BE2C (cell line): ENCODE measurements around the gene ACVR1B.

Experiments
- DNase-seq: peaks from one replicate; pipeline ENCODE4 v3.0.0-alpha.2; 2020
- H3K27me3 ChIP-seq: fragments of 250-450 bp; sonication (Bioruptor Pico); 2 replicates; pipeline ENCODE4 v1.5.1; 2020; ENCODE audit warnings: mild to moderate bottlenecking
- H3K36me3 ChIP-seq: fragments of 250-450 bp; sonication (Bioruptor Pico); 2 replicates; pipeline ENCODE4 v1.5.1; 2020; ENCODE audit warnings: mild to moderate bottlenecking
- H3K4me1 ChIP-seq: fragments of 250-450 bp; sonication (Bioruptor Pico); 2 replicates; pipeline ENCODE4 v1.5.1; 2020
- H3K4me3 ChIP-seq: 2 replicates; pipeline ENCODE4 v1.5.1; 2011; ENCODE audit warnings: low read depth, low read length
- H3K9me3 ChIP-seq: fragments of 250-450 bp; sonication (Bioruptor Pico); 2 replicates; pipeline ENCODE4 v1.5.1; 2020
- TF ChIP-seq, protein P1 (sequence below): IDR thresholded peaks from 2 replicates; pipeline ENCODE4 v1.5.1; 2012; ENCODE audit warnings: mild to moderate bottlenecking, low read depth, low read length

The ACVR1B gene

DNA sequence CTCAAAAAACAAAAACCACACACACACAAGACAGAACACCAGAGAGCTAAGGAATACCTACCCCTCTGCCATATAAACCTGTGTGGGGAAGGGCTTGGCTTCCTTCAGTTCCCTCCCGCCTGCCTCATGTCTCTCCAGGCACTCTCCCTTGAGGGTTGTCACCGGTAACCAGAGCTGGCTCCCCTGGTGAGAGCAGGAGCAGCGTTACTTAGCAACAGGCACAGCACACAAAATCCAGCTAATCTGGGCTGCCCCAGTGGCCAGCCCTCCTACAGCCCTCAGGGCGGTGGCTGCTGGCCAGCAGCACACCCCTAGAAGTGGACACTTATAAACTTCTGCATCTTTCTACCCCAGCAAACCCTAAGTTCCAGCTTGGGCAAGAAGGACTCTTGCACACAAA lies 78.2 kb downstream of the ACVR1B start:
- Histone ChIP-seq H3K9me3 (no peaks in the 10 kb centered on the region), H3K4me3 (no peak overlapping the region; the same call in 1 of the 2 replicates), H3K4me1 (peaks cover 19% of the 10 kb centered on the region), H3K36me3 (no peaks in the 10 kb centered on the region), H3K27me3 (no peaks in the 10 kb centered on the region)
- peak; percentile 88 for DNase-seq
- TF ChIP-seq, protein P1, sequence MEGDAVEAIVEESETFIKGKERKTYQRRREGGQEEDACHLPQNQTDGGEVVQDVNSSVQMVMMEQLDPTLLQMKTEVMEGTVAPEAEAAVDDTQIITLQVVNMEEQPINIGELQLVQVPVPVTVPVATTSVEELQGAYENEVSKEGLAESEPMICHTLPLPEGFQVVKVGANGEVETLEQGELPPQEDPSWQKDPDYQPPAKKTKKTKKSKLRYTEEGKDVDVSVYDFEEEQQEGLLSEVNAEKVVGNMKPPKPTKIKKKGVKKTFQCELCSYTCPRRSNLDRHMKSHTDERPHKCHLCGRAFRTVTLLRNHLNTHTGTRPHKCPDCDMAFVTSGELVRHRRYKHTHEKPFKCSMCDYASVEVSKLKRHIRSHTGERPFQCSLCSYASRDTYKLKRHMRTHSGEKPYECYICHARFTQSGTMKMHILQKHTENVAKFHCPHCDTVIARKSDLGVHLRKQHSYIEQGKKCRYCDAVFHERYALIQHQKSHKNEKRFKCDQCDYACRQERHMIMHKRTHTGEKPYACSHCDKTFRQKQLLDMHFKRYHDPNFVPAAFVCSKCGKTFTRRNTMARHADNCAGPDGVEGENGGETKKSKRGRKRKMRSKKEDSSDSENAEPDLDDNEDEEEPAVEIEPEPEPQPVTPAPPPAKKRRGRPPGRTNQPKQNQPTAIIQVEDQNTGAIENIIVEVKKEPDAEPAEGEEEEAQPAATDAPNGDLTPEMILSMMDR, result no peak

DNA sequence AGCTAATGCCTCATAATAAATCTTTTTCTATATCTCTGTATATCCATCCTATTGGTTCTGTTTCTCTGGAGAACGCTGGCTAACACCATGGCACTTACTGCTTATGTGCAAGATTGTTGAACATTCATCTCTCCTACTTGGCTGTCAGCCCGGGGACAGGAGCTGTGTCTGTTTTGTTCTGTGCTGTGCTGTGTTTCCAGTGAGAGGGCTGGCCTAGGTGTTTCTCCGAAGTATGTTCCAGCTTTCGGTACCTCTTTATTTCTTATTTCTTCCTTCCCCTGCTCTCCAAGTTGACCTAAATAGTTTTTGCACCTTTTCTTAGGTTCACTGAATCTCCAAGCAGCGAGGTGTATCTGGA lies 80.9 kb downstream of the ACVR1B start:
- H3K27me3 ChIP-seq, result no peaks in the 10 kb centered on the region
- TF ChIP-seq, protein P1, result no peak
- peak; percentile 75 for DNase-seq
- no peaks in the 10 kb centered on the region for H3K9me3 ChIP-seq
- no peaks in the 10 kb centered on the region for H3K36me3 ChIP-seq
- H3K4me3 ChIP-seq, result peak overlapping the region; percentile 63
- H3K4me1 ChIP-seq, result peaks cover 18% of the 10 kb centered on the region

- peak; percentile 99 for DNase-seq
- Histone ChIP-seq H3K4me3 (peak overlapping the region; percentile 63), H3K9me3 (no peaks in the 10 kb centered on the region), H3K4me1 (peaks cover 18% of the 10 kb centered on the region), H3K27me3 (no peaks in the 10 kb centered on the region), H3K36me3 (no peaks in the 10 kb centered on the region)
- TF ChIP-seq, protein P1, result no peak
Measured at GRCh38 chr12:52032804-52033445, 81.4 kb downstream of the ACVR1B start.

- TF ChIP-seq, protein P1, result no peak
- Histone ChIP-seq H3K36me3 (no peaks in the 10 kb centered on the region), H3K4me1 (peaks cover 18% of the 10 kb centered on the region), H3K4me3 (peak overlapping the region; percentile 30), H3K27me3 (no peaks in the 10 kb centered on the region), H3K9me3 (no peaks in the 10 kb centered on the region)
- no peak for DNase-seq
Measured at GRCh38 chr12:52033446-52034140, 82.1 kb downstream of the ACVR1B start.

GRCh38 chr12:52035190-52035589 lies 83.7 kb downstream of the ACVR1B start:
- H3K27me3 ChIP-seq, result no peaks in the 10 kb centered on the region
- DNase-seq, result no peak
- no peaks in the 10 kb centered on the region for H3K9me3 ChIP-seq
- no peaks in the 10 kb centered on the region for H3K36me3 ChIP-seq
- peaks cover 10% of the 10 kb centered on the region for H3K4me1 ChIP-seq
- H3K4me3 ChIP-seq, result no peak overlapping the region
- TF ChIP-seq, protein P1, result no peak

GRCh38 chr12:52035926-52036325 lies 84.4 kb downstream of the ACVR1B start:
- TF ChIP-seq, protein P1, result no peak
- Histone ChIP-seq H3K9me3 (no peaks in the 10 kb centered on the region), H3K36me3 (no peaks in the 10 kb centered on the region), H3K4me1 (peaks cover 11% of the 10 kb centered on the region), H3K4me3 (no peak overlapping the region), H3K27me3 (no peaks in the 10 kb centered on the region)
- no peak for DNase-seq
